Vagina (tissue), 2 donors: ENCODE data around the gene RIPPLY3.

Source experiments
- POLR2A ChIP-seq, 2 donors: fragments of 450-650 bp; IDR thresholded peaks; one replicate each; pipeline ENCODE4 v1.6.1; 2017; ENCODE audit warnings: antibody characterized with exemption in 2 of 2, mild to moderate bottlenecking in 2 of 2, moderate library complexity in 2 of 2
- TF ChIP-seq, protein P1 (sequence below), 3 experiments: fragments of 450-650 bp in 2 of 3; fragments of 200-600 bp in 1 of 3; sonication (generic) in 1 of 3; IDR thresholded peaks; one replicate each; pipeline ENCODE4 v1.5.1; 2017 to 2019; ENCODE audit warnings: antibody characterized with exemption in 3 of 3, mild to moderate bottlenecking in 2 of 3, moderate library complexity in 2 of 3

DNA sequence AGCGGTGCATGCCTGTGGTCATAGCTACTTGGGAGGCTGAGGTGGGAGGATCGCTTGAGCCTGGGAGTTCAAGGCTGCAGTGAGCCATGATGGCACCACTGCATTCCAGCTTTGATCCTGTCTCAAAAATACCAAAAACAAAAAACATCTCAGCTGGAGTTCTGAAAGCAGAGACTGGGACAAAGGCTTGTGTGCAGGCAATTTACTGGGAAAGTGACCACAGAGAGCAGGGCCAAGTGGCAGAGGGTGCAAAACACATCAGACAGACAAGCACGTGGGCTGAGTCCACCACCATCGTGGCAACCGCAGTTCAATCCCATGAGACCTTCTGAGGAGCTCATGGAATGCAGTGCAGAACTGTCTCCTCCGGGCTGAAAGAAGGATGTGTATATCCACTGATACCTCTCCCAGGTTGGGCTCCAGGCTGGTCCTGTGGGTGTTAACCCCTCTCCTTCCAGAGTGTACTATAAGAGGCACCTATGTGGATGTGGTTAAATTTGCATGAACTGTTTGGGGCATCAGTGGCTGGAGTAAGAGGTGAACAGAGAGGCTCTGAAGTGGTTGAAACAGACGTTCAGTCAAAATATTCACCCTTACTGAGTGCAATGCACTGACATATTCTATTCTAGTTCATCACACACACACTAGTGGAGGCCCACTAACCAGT, 55.6 kb downstream of the RIPPLY3 start:
- TF ChIP-seq, protein P1, sequence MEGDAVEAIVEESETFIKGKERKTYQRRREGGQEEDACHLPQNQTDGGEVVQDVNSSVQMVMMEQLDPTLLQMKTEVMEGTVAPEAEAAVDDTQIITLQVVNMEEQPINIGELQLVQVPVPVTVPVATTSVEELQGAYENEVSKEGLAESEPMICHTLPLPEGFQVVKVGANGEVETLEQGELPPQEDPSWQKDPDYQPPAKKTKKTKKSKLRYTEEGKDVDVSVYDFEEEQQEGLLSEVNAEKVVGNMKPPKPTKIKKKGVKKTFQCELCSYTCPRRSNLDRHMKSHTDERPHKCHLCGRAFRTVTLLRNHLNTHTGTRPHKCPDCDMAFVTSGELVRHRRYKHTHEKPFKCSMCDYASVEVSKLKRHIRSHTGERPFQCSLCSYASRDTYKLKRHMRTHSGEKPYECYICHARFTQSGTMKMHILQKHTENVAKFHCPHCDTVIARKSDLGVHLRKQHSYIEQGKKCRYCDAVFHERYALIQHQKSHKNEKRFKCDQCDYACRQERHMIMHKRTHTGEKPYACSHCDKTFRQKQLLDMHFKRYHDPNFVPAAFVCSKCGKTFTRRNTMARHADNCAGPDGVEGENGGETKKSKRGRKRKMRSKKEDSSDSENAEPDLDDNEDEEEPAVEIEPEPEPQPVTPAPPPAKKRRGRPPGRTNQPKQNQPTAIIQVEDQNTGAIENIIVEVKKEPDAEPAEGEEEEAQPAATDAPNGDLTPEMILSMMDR (IDR thresholded peaks at IDR 0.05): no peak
- TF ChIP-seq POLR2A (IDR thresholded peaks at IDR 0.05): no peak
